GM13976 (cell line): ENCODE data around the gene USP2.

Experiments used
- DNase-seq: peaks from one replicate; pipeline ENCODE4 v3.0.0; 2012; ENCODE audit warnings: low spot score
- in situ Hi-C: fragments of 300-500 bp; cut with MboI; formaldehyde crosslinking; loops from one replicate; pipeline ENCODE4 v1.12.0; 2022; ENCODE audit warnings: low sequenced_read_pairs, mixed read lengths, inconsistent platforms; ENCODE audit not compliant: unreplicated experiment
- TF ChIP-seq, protein P1 (sequence below): IDR thresholded peaks from 2 replicates; pipeline ENCODE4 v1.5.1; 2012; ENCODE audit warnings: borderline replicate concordance, mild to moderate bottlenecking; ENCODE audit not compliant: insufficient read depth; ENCODE audit errors: extremely low read depth, missing control alignments, control extremely low read depth

USP2 gene

DNA sequence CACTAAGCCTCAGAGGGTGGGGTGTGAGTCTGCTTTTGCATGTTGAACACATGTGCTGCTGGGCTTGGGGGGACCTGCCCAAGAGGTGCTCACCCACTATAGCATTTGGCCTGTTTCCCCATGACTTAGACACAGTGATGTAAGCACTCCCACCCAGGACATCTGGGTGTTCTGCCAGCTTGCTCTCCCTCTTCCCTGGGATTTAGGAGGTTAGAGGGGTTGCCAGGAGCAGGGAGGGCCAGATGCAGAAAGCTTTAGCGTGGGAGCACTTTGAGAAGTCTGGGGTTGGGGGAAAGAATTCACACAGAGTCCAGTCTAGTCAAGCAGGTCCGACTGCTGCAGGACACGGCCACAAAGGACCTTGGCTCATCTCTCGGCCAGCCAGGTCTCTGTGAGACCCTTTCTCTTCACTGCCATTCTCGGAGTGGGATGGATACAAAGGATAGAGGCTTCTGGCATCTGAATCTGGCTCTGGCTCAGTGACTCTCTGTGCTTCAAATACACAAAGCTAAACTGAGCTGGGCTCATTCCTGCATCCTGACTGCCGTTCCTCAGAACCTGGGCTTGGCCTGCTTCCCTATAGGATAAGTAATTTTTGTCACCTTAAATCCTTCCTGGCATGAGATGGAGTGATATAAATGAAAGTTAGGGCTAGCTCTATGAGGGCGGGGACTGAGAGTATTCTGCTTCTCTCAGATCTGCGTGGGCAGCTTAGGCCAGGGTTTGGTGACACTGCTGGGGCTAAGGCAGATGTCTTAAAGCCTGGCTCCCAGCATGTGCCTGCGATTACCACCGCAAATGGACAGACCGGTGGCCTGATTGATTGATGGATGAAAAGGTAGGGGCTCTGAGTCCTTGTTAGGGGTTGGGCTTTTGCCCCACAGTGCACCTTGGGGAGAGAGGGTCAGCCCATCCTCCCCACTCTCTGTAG lies 14.5 kb downstream of the USP2 start:
- in situ Hi-C loops: no loop called here
- DNase-seq: no peak
- TF ChIP-seq, protein P1, sequence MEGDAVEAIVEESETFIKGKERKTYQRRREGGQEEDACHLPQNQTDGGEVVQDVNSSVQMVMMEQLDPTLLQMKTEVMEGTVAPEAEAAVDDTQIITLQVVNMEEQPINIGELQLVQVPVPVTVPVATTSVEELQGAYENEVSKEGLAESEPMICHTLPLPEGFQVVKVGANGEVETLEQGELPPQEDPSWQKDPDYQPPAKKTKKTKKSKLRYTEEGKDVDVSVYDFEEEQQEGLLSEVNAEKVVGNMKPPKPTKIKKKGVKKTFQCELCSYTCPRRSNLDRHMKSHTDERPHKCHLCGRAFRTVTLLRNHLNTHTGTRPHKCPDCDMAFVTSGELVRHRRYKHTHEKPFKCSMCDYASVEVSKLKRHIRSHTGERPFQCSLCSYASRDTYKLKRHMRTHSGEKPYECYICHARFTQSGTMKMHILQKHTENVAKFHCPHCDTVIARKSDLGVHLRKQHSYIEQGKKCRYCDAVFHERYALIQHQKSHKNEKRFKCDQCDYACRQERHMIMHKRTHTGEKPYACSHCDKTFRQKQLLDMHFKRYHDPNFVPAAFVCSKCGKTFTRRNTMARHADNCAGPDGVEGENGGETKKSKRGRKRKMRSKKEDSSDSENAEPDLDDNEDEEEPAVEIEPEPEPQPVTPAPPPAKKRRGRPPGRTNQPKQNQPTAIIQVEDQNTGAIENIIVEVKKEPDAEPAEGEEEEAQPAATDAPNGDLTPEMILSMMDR: no peak

DNA sequence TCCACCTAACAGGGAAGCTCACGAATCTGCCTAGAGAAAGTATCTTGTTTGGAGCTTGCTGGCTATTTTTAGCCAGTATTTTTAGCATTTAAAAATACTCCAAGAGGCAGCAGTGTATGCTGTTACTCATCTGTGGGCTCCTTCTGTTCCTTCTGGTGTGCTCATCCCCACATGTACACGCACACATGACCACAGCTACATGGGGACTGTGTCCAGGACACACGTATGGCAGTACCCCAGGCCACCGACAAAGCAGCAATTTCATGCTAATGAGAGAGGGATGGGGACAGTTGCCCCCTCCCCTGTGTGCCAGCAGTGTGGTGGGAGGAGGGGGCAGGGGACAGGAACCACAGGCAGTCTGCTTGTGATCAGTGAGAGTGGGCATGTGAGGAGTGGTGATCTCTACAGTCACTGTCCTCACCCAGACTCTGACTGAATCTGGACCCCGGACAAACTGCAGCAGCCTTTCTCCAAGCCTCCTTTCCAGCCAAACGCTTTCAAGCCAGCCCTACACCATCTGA lies 16.4 kb downstream of the USP2 start:
- TF ChIP-seq, protein P1: no peak
- in situ Hi-C loops: no loop called here
- no peak for DNase-seq

DNA sequence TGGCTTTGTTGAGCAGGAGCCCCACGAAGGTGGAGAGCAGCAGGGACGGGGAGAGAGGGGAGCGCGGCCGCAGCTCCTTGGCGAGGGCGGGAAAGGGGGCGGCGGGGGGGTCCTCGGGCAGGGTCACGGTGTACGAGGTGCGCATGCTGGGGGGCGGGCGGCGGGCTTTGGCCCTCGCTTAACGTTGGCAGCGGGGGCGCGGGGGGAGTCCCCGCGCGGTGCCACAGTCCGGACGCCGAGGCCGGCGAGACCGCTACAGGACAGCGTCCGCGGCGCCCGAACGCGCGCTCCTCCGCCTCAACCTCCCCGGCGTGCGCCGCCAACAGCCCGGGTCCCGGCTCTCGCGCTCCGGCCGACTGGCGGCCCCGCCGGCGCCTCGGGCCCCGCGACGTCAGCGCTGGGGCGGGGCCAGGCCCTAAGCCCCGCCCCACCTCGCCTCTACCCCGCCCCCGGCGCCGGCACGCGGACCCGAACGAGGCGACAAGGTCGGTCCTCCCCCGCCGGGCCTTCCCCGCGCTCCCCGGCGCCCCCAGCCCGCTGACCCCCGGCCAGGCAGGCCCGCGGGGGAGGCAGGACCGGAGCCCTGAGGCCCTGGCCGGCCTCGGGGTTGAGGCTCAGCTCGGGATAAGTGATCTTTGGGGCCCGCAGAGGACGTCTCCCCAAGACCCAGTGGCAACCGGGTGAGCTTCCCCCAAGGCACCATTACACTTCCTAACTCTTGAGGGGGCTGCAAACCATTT lies 17.5 kb downstream of the USP2 start:
- DNase-seq: peak; percentile 90
- in situ Hi-C loops: no loop called here
- TF ChIP-seq, protein P1: no peak

DNA sequence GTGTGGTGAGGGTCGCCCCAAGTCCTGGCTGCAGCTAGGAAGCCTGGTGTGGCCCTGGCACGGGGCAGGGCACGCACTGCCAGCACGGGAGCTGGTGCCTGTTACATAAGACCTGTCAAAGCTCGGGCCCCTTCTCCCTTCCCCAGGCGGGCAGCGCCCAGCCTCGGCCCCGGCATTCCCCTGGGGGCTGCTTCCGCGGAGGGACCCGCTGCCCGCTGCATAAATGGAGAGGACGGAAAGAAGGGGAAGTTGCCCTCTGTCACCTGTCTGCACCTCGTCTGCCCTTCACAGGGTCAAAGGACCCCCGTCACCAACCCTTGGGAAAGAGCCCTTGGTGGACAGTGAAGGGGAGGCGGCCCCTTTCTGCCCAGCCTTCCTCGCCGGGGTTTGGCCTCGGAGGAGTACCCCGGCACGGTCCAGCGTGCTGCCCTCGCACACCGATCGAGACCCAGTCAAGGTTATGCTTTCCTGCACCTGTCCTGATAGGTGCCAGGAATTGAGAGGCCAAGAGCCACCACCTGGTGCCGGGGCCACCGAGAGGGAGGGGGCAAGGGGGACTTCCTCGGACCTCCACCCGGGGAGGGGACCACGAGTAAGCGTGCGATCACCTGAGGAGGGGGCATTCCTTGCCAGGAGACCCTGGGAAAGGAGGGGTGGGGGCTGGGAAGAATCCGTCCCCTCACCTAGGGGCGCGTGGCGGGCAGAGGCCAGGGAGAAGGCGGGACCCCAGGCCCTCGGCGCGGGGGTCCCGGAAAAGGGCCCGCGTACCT lies 18.2 kb downstream of the USP2 start:
- DNase-seq: no peak
- in situ Hi-C loops: no loop called here
- TF ChIP-seq, protein P1: no peak

DNA sequence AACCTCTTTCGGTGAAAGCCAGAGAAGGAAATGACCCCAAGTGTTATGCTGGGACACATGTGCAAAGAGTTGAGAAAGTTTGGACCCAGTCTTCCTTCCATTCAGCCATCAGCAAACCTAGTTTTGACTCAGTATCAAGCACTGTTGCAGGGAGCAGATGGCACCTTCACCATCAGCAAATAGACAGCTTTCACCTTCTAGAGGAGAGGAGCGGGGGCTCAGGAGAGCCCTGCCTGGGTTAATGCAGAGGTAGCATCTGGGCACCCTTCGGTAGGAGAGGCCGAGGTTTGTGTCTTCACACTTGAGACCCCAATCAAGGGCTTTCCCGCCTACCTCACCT lies 18.8 kb downstream of the USP2 start:
- no peak for DNase-seq
- in situ Hi-C loops: no loop called here
- TF ChIP-seq, protein P1: no peak
